ENCODE results near the gene PKN1.
"Not testable (repeated sequence)": the region's sequence is repeated elsewhere in the genome, so short reads cannot be mapped to it uniquely, and the experiment has no call there.

Gene PKN1

DNA sequence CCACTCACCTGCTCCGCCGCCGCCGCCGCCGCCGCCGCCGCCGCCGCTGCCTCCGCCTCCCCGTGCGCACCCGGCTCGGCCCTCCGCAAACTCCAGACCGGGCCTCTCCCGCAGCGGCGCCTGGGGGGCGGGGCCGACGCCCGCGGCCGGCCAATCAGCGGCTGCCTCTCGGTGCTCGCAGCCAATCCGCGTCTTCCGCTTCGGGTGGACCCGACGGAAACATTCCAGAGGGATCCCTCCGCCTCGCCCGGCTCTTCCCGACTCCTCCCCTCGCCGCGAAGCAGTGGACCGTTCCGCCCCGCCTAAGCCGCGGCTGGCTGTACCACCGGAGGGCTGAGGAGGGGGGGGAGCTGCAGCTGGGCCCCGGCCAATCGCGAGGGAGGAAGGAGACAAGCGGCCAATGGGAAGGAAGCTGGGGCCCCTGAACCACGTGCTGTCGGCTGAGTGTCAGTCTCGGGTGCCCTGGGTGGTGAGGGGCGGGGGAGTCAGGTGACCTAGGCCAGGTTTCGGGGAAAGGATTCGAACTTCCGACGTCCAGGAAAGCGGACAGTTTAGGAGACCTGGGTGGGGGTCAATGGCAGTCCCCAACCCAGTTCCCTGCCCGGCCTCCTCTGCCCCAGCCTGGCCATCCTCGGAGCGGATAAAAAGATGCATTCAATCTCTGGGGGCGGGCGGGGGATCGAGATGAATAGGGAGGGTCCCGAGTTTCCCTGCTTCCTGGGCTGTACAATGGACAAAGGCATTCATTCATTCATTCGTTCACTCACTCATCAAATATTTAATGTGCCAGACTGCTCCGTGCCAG, 63.1 kb downstream of the PKN1 start, which contains the start of gene GIPC1:
Gene GIPC1 (minus strand): TSS at position 99 of the 805 bp plus-strand sequence. CDS start 13,151 bp downstream, outside the sequence.
- Histone ChIP-seq H3K9me3 (no peaks in the 10 kb centered on the region), H3K27me3 (no peaks in the 10 kb centered on the region), H3K4me1 (no peaks in the 10 kb centered on the region), H3K36me3 (peaks cover 2% of the 10 kb centered on the region; the same call in 1 of the 2 replicates), H3K4me3 (ENCODE audit: low read depth, low read length) (peak within 1 kb of the TSS; percentile 77)
- peak; percentile 98 for DNase-seq
- TF ChIP-seq, protein P1, sequence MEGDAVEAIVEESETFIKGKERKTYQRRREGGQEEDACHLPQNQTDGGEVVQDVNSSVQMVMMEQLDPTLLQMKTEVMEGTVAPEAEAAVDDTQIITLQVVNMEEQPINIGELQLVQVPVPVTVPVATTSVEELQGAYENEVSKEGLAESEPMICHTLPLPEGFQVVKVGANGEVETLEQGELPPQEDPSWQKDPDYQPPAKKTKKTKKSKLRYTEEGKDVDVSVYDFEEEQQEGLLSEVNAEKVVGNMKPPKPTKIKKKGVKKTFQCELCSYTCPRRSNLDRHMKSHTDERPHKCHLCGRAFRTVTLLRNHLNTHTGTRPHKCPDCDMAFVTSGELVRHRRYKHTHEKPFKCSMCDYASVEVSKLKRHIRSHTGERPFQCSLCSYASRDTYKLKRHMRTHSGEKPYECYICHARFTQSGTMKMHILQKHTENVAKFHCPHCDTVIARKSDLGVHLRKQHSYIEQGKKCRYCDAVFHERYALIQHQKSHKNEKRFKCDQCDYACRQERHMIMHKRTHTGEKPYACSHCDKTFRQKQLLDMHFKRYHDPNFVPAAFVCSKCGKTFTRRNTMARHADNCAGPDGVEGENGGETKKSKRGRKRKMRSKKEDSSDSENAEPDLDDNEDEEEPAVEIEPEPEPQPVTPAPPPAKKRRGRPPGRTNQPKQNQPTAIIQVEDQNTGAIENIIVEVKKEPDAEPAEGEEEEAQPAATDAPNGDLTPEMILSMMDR (IDR thresholded peaks at IDR 0.05; ENCODE audit: low read depth, low read length), result no peak

DNA sequence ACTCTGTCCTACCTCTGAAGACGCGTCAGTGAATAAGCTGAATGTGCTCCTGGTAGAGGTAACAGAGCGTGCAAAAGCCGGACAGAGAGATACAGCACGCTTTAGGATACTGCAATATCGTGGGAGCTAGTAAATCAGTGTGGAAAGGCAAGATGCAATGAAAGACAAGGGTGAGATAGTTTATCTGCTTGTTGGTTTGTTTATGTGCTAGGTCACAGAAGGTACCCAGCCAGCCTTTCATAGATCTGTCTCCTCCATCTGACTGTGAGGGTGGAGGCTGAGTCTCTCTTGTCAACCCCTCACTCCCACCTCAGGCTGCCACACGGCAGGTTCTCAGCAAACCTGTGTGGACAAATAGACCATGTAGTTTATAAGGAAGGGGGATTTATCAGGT, 63.7 kb downstream of the PKN1 start:
- TF ChIP-seq, protein P1 (IDR thresholded peaks at IDR 0.05; ENCODE audit: low read depth, low read length), result no peak
- no peak for DNase-seq
- Histone ChIP-seq H3K27me3 (no peaks in the 10 kb centered on the region), H3K4me3 (ENCODE audit: low read depth, low read length) (no peak overlapping the region), H3K9me3 (no peaks in the 10 kb centered on the region), H3K4me1 (no peaks in the 10 kb centered on the region), H3K36me3 (no peaks in the 10 kb centered on the region)

DNA sequence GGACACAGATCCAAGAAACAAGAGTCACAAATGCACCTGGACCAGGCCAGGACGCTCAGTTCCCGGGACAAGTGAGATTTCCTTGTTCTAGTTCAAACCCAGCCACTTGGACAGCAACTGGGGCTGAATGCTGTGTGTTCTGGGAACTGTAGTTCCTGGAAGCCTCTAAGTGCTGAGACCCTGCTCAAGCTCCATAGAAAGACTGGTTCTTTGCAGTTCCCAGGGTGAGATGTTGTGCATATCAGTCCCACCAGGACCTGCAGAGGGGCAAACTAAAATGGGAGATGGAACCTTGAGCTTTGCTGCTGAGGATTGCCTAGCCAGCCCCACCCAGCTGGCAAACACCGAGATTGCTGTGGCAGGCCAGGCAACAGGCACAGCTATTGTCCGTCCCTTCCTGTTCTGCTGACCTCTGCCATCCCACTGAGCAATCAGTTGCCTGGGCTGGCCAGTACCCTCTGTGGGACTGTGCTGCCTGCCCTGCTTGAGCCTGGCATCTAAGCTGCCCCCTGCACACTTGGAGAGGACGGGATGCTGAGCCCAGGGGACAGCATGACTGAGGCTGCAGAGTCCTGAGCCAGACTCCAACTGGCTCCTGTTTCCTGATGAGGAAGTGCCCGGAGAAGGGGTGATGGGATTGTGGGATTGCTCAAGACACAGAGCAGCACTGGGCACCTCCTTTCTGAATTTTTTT, 64.3 kb downstream of the PKN1 start:
- TF ChIP-seq, protein P1 (IDR thresholded peaks at IDR 0.05; ENCODE audit: low read depth, low read length), result no peak
- Histone ChIP-seq H3K4me3 (ENCODE audit: low read depth, low read length) (no peak overlapping the region), H3K4me1 (no peaks in the 10 kb centered on the region), H3K36me3 (no peaks in the 10 kb centered on the region), H3K27me3 (no peaks in the 10 kb centered on the region), H3K9me3 (no peaks in the 10 kb centered on the region)
- no peak for DNase-seq

DNA sequence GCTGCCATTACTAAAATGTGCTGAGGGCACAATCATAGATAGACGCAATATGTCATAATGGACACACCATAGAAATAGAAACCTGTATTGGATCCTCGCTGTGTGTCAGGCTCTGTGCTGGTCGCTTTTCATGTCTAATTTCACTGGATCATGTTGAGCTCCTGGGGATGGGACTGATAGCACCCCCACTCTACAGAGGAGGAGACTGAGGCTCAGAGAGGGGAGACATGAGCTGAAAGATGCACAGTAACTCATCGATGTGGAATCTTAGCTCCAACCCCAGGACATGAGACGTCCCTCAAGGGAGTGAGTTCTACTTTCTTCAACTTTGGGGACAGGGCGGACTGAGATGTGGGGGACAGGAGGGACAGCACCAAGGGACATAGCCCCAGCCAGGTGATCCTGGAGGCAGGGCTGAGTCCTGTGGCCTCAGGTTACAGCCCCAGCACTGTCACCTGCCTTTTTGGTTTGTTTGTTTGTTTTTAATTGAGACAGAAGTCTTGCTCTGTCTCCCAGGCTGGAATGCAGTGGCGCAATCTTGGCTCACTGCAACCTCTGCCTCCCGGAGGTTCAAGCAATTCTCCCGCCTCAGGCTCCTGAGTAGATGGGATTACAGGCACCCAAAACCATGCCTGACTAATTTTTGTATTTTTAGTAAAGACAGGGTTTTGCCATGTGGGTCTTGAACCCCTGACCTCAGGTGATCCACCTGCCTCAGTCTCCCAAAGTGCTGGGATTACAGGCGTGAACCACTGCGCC, 69.4 kb downstream of the PKN1 start:
- H3K4me3 ChIP-seq (ENCODE audit: low read depth, low read length), result no peak overlapping the region
- H3K36me3 ChIP-seq, result no peaks in the 10 kb centered on the region
- TF ChIP-seq, protein P1 (IDR thresholded peaks at IDR 0.05; ENCODE audit: low read depth, low read length), result no peak
- H3K4me1 ChIP-seq, result no peaks in the 10 kb centered on the region
- H3K27me3 ChIP-seq, result no peaks in the 10 kb centered on the region
- no peaks in the 10 kb centered on the region for H3K9me3 ChIP-seq
- DNase-seq, result no peak

DNA sequence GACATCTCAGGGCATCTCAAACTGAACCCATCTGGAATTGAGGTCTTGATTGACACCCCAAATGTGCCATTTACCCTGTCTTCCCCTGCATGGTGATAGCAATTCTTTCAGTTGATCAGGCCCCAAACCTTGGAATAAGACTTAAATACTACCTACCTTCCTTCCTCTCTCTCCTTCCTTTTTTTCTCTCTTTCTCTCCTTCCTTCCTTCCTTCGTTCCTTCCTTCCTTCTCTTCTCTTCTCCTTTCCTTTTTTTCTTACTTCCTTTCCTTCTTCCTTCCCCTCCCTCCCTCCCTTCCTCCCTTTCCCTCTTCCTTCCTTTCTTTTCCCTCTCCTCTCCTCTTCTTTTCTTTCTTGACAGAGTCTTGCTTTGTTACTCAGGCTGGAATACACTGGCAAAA, 70.2 kb downstream of the PKN1 start:
- Histone ChIP-seq H3K4me1 (no peaks in the 10 kb centered on the region), H3K36me3 (no peaks in the 10 kb centered on the region), H3K4me3 (ENCODE audit: low read depth, low read length) (no peak overlapping the region), H3K27me3 (no peaks in the 10 kb centered on the region), H3K9me3 (no peaks in the 10 kb centered on the region)
- TF ChIP-seq, protein P1 (IDR thresholded peaks at IDR 0.05; ENCODE audit: low read depth, low read length), result no peak
- no peak for DNase-seq

DNA sequence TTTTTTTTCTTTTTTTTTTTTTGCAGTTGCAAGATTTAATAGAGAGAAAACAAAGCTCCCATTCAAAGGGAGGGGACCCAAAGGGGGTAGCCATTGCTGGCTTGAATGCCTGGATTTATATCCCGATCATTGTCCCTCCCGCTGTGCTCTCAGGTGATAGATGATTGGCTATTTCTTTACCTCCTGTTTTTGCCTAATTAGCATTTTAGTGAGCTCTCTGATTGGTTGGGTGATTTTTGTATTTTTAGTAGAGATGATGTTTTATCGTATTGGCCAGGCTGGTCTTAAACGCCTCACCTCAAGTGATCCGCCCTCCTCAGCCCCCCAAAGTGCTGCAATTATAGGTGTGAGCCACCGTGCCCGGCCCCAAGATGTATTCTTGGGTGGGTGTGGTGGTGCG, 71.5 kb downstream of the PKN1 start:
- DNase-seq, H3K9me3 ChIP-seq, H3K4me1 ChIP-seq: not testable (repeated sequence)

More for the DNA sequence above, 71.5 kb downstream of the PKN1 start:
- not testable (repeated sequence) for H3K4me3 ChIP-seq (ENCODE audit: low read depth, low read length); H3K36me3 ChIP-seq; H3K27me3 ChIP-seq
